Ishikawa (cell line): ENCODE data around the gene MYRFL.

Experiments used
- CEBPB ChIP-seq: IDR thresholded peaks from 2 replicates; pipeline ENCODE4 v1.6.1; 2012
- CREB1 ChIP-seq: IDR thresholded peaks from 2 replicates; pipeline ENCODE4 v1.6.1; 2012; ENCODE audit warnings: low read depth
- EGR1 ChIP-seq: IDR thresholded peaks from 2 replicates; pipeline ENCODE4 v1.6.1; 2012
- EP300 ChIP-seq: IDR thresholded peaks from 2 replicates; pipeline ENCODE4 v1.6.1; 2012; ENCODE audit warnings: borderline replicate concordance
- FOXM1 ChIP-seq: IDR thresholded peaks from 2 replicates; pipeline ENCODE4 v1.6.1; 2012; ENCODE audit warnings: low read depth, borderline replicate concordance
- NFIC ChIP-seq: IDR thresholded peaks from 2 replicates; pipeline ENCODE4 v1.6.1; 2012
- RAD21 ChIP-seq: IDR thresholded peaks from 2 replicates; pipeline ENCODE4 v1.6.1; 2012; ENCODE audit warnings: low read depth
- TAF1 ChIP-seq: IDR thresholded peaks from 2 replicates; pipeline ENCODE4 v1.6.1; 2012; ENCODE audit warnings: low read depth, mild to moderate bottlenecking
- TCF12 ChIP-seq: IDR thresholded peaks from 2 replicates; pipeline ENCODE4 v1.6.1; 2012; ENCODE audit warnings: low read depth
- TEAD4 ChIP-seq: IDR thresholded peaks from 2 replicates; pipeline ENCODE4 v1.6.1; 2012
- YY1 ChIP-seq: IDR thresholded peaks from 2 replicates; pipeline ENCODE4 v1.6.1; 2012; ENCODE audit warnings: low read depth
- ZBTB7A ChIP-seq: IDR thresholded peaks from 2 replicates; pipeline ENCODE4 v1.6.1; 2012; ENCODE audit warnings: low read depth
- TF ChIP-seq, protein P1 (sequence below): IDR thresholded peaks from 2 replicates; pipeline ENCODE4 v1.6.1; 2012; ENCODE audit warnings: low read depth, mild to moderate bottlenecking
- TF ChIP-seq, protein P2 (sequence below): IDR thresholded peaks from 2 replicates; pipeline ENCODE4 v1.6.1; 2012
- TF ChIP-seq, protein P3 (sequence below): IDR thresholded peaks from 2 replicates; pipeline ENCODE4 v1.6.1; 2012

The MYRFL gene

DNA sequence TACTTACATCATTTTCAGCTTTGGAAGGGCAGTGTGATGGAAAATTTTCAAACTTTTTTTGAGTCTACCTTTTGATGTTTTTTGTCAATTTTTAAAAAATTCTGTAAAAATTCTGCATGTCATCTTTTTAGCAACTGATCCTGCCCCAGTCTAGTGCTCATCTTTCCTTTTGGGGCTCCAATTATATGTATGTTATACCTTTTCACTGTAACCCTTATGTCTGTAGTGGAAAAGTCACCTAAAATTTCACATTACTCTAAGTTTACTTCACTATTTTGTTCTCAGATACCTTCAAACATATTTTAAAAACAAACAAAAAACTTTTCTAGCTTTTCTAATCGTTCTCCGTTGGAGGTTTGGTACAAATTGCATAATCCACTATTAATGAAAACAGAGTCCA lies 32.5 kb upstream of the MYRFL start:
- TF ChIP-seq CREB1 (no peak), EP300 (no peak), TAF1 (no peak), TCF12 (no peak), TEAD4 (no peak), NFIC (no peak), YY1 (no peak), ZBTB7A (no peak), FOXM1 (no peak), CEBPB (no peak), RAD21 (no peak), EGR1 (no peak)
- TF ChIP-seq, protein P1, sequence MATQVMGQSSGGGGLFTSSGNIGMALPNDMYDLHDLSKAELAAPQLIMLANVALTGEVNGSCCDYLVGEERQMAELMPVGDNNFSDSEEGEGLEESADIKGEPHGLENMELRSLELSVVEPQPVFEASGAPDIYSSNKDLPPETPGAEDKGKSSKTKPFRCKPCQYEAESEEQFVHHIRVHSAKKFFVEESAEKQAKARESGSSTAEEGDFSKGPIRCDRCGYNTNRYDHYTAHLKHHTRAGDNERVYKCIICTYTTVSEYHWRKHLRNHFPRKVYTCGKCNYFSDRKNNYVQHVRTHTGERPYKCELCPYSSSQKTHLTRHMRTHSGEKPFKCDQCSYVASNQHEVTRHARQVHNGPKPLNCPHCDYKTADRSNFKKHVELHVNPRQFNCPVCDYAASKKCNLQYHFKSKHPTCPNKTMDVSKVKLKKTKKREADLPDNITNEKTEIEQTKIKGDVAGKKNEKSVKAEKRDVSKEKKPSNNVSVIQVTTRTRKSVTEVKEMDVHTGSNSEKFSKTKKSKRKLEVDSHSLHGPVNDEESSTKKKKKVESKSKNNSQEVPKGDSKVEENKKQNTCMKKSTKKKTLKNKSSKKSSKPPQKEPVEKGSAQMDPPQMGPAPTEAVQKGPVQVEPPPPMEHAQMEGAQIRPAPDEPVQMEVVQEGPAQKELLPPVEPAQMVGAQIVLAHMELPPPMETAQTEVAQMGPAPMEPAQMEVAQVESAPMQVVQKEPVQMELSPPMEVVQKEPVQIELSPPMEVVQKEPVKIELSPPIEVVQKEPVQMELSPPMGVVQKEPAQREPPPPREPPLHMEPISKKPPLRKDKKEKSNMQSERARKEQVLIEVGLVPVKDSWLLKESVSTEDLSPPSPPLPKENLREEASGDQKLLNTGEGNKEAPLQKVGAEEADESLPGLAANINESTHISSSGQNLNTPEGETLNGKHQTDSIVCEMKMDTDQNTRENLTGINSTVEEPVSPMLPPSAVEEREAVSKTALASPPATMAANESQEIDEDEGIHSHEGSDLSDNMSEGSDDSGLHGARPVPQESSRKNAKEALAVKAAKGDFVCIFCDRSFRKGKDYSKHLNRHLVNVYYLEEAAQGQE, result no peak
- TF ChIP-seq, protein P2, sequence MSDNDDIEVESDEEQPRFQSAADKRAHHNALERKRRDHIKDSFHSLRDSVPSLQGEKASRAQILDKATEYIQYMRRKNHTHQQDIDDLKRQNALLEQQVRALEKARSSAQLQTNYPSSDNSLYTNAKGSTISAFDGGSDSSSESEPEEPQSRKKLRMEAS, result no peak
- TF ChIP-seq, protein P3, sequence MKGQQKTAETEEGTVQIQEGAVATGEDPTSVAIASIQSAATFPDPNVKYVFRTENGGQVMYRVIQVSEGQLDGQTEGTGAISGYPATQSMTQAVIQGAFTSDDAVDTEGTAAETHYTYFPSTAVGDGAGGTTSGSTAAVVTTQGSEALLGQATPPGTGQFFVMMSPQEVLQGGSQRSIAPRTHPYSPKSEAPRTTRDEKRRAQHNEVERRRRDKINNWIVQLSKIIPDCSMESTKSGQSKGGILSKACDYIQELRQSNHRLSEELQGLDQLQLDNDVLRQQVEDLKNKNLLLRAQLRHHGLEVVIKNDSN, result no peak

DNA sequence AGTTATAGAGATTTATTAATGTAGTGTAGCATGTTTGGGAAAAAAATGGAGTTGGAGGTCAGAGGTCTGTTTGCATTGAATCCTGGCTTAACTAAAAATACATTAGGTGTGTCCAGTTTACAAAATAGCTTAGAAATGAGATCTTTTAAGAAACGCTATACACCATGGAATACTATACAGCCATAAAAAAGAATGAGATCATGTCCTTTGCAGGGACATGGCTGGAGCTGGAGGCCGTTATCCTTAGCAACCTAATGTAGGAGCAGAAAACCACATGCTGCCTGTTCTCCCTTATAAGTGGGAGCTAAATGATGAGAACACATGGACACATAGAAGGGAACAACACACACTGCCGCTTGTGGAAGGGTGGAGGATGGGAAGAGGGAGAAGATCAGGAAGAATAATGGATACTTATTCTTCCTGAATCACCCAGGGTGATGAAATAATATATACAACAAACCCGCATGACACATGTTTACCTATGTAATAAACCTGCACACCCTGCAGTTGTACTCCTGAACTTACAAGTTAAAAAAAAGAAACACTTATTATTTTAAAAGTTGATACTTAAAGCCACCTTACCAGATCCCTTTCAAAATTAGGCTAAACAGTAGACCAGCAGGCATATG lies 14.0 kb upstream of the MYRFL start:
- TF ChIP-seq TAF1, result no peak
- no peak for TF ChIP-seq ZBTB7A
- TF ChIP-seq, protein P1, result no peak
- TF ChIP-seq, protein P3, result no peak
- no peak for TF ChIP-seq FOXM1
- TF ChIP-seq YY1, result no peak
- TF ChIP-seq EGR1, result no peak
- no peak for TF ChIP-seq CREB1
- TF ChIP-seq EP300, result no peak
- no peak for TF ChIP-seq TEAD4
- TF ChIP-seq, protein P2, result no peak
- TF ChIP-seq CEBPB, result no peak
- TF ChIP-seq RAD21, result no peak
- TF ChIP-seq NFIC, result no peak
- no peak for TF ChIP-seq TCF12

DNA sequence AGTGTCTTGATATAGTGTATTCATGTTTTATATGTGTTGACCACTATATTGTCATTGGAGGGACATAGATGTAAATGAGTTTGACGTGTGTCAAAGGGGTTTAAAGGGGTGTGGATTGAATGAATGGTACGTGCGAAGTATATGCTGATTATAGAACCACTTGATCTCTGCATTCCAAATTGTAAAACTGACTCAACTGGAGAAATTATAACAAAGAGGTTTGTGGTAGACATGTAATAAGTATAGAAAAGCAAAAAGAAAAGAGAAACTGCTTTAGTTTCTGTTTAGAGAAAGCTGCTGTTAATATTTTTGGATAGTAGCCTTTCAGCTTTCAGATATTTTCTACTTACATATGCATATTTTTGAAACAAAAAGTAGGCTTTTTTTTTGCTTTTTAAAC lies 8.9 kb upstream of the MYRFL start:
- TF ChIP-seq TEAD4 (no peak), EP300 (no peak), ZBTB7A (no peak), EGR1 (no peak), FOXM1 (no peak), NFIC (no peak), TAF1 (no peak), RAD21 (no peak), CEBPB (no peak), YY1 (no peak), TCF12 (no peak), CREB1 (no peak)
- TF ChIP-seq, protein P3, result no peak
- TF ChIP-seq, protein P2, result no peak
- TF ChIP-seq, protein P1, result no peak
